ENCODE data around the gene PLK2.

DNA sequence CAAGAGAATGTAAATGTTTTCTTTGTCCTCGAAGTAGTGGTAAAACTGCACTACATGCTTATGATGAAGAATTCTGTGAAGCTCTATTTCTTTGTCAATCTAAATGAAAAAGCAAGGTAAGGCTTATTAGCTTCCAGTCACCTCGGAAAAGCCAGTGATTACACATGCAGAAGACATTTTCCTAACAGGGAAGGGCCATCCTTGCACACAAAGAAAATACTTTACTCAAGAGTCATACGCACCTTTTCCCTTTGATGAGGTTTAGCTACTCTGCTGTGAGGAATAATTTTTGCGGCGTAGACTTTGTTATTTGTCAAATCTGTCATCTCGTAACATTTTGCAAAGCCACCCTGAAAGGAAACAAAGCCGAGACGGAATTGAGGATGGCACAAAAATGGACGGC, 1.1 kb downstream of the PLK2 start:
- no peak for TF ChIP-seq CTCF (IDR thresholded peaks at IDR 0.05)
- no peak for TF ChIP-seq POLR2A (IDR thresholded peaks at IDR 0.05)

All from heart left ventricle (tissue), 13 donors.